PFSK-1 (cell line): Measurements from ENCODE around the gene OXER1.

Source experiments
- FOXP2 ChIP-seq: optimal IDR thresholded peaks from 2 replicates; pipeline ENCODE3; 2011; ENCODE audit warnings: borderline replicate concordance, control low read depth, inconsistent platforms; ENCODE audit not compliant: insufficient read depth; ENCODE audit errors: extremely low read length, extremely low read depth
- POLR2AphosphoS5 ChIP-seq: IDR thresholded peaks from 2 replicates; pipeline ENCODE4 v1.6.1; 2012; ENCODE audit warnings: low read depth, mild to moderate bottlenecking, control low read depth, low read length, moderate library complexity
- REST ChIP-seq, 2 experiments: IDR thresholded peaks; 2 replicates each; pipeline versions ENCODE4 v1.6.1 to v1.8.0; 2011 to 2012; ENCODE audit warnings: low read depth in 2 of 2, low read length in 2 of 2, control low read depth in 1 of 2, inconsistent platforms in 1 of 2, mild to moderate bottlenecking in 1 of 2, moderate library complexity in 1 of 2; ENCODE audit not compliant: insufficient read depth in 1 of 2
- SIN3A ChIP-seq: IDR thresholded peaks from 2 replicates; pipeline ENCODE4 v1.6.1; 2012; ENCODE audit warnings: mild to moderate bottlenecking, low read length, moderate library complexity, borderline replicate concordance; ENCODE audit not compliant: insufficient read depth
- TAF1 ChIP-seq: IDR thresholded peaks from 2 replicates; pipeline ENCODE4 v1.6.1; 2012; ENCODE audit warnings: low read length, control low read depth, borderline replicate concordance; ENCODE audit not compliant: insufficient read depth

OXER1 gene

GRCh38 chr2:42743659-42743990, 20.3 kb downstream of the OXER1 start:
- TF ChIP-seq TAF1 (no peak), FOXP2 (no peak), REST (IDR thresholded peaks at IDR 0.05; ENCODE audit: insufficient read depth in 1 of 2, low read depth in 2 of 2, low read length in 2 of 2) (no peak), POLR2AphosphoS5 (no peak), SIN3A (no peak)

- no peak for TF ChIP-seq FOXP2
- no peak for TF ChIP-seq REST (IDR thresholded peaks at IDR 0.05; ENCODE audit: insufficient read depth in 1 of 2, low read depth in 2 of 2, low read length in 2 of 2)
- TF ChIP-seq TAF1 = no peak
- no peak for TF ChIP-seq POLR2AphosphoS5
- TF ChIP-seq SIN3A = no peak
Observed at GRCh38 chr2:42742740-42743658, 20.9 kb downstream of the OXER1 start.

GRCh38 chr2:42741140-42741539, 22.8 kb downstream of the OXER1 start:
- TF ChIP-seq SIN3A (no peak), FOXP2 (no peak), POLR2AphosphoS5 (no peak), TAF1 (no peak), REST (IDR thresholded peaks at IDR 0.05; ENCODE audit: insufficient read depth in 1 of 2, low read depth in 2 of 2, low read length in 2 of 2) (no peak)

GRCh38 chr2:42736598-42737322, 27.2 kb downstream of the OXER1 start:
- no peak for TF ChIP-seq SIN3A
- TF ChIP-seq TAF1 = no peak
- no peak for TF ChIP-seq POLR2AphosphoS5
- no peak for TF ChIP-seq FOXP2
- no peak for TF ChIP-seq REST (IDR thresholded peaks at IDR 0.05; ENCODE audit: insufficient read depth in 1 of 2, low read depth in 2 of 2, low read length in 2 of 2)
